Neural cell (in vitro differentiated cells): ENCODE data around the gene COL23A1. TPM values are rescaled to one million over a fixed set of nuclear protein-coding genes. Genes with fewer than 3 reads are reported as not detected.

Experiments
- H2AFZ ChIP-seq: fragments of 200-600, 300-800 bp; sonication (generic), shearing (Covaris generic); 2 replicates; pipeline ENCODE4 v1.6.0; 2014; ENCODE audit warnings: low read depth, mild to moderate bottlenecking, antibody characterized with exemption, low read length, moderate library complexity
- H3F3A ChIP-seq: fragments of 200-600 bp; shearing (Covaris generic); 2 replicates; pipeline ENCODE4 v1.6.1; 2016; ENCODE audit warnings: mild to moderate bottlenecking, moderate library complexity, mixed read lengths, antibody characterized with exemption, low read length; ENCODE audit not compliant: insufficient read depth, poor library complexity, severe bottlenecking
- H3K27ac ChIP-seq: fragments of 200-600, 300-800 bp; sonication (generic), shearing (Covaris generic); 2 replicates; pipeline ENCODE4 v1.5.1; 2014; ENCODE audit warnings: mild to moderate bottlenecking, low read length, moderate library complexity
- H3K27me3 ChIP-seq: fragments of 300-800, 200-600 bp; sonication (generic), shearing (Covaris generic); 2 replicates; pipeline ENCODE4 v1.6.0; 2014; ENCODE audit warnings: mild to moderate bottlenecking, low read depth, low read length, moderate library complexity; ENCODE audit not compliant: insufficient read depth
- H3K36me3 ChIP-seq: fragments of 300-800, 200-600 bp; sonication (generic), shearing (Covaris generic); 2 replicates; pipeline ENCODE4 v1.5.1; 2014; ENCODE audit warnings: mild to moderate bottlenecking, antibody characterized with exemption, low read length, moderate library complexity; ENCODE audit not compliant: insufficient read depth
- H3K4me2 ChIP-seq: fragments of 300-800, 200-600 bp; sonication (generic), shearing (Covaris generic); 2 replicates; pipeline ENCODE4 v1.6.0; 2014; ENCODE audit warnings: mild to moderate bottlenecking, low read length
- H3K4me3 ChIP-seq: fragments of 300-800, 200-600 bp; sonication (generic), shearing (Covaris generic); 2 replicates; pipeline ENCODE4 v1.5.1; 2014; ENCODE audit warnings: mild to moderate bottlenecking, low read length, moderate library complexity
- H3K79me2 ChIP-seq: fragments of 200-600 bp; shearing (Covaris generic); replicated peaks from 2 replicates; pipeline ENCODE4 v1.6.0; 2014; ENCODE audit warnings: mild to moderate bottlenecking, low read length, moderate library complexity; ENCODE audit not compliant: insufficient read depth
- H3K9ac ChIP-seq: fragments of 300-800, 200-600 bp; sonication (generic), shearing (Covaris generic); 2 replicates; pipeline ENCODE4 v1.6.1; 2016; ENCODE audit warnings: mild to moderate bottlenecking, low read length, mixed read lengths
- H3K9me2 ChIP-seq: fragments of 200-600 bp; shearing (Covaris generic); 2 replicates; pipeline ENCODE4 v1.6.1; 2016; ENCODE audit warnings: mild to moderate bottlenecking, low read length, mixed read lengths; ENCODE audit not compliant: insufficient read depth
- H3K9me3 ChIP-seq: fragments of 200-600, 300-800 bp; sonication (generic), shearing (Covaris generic); 2 replicates; pipeline ENCODE4 v1.6.1; 2016; ENCODE audit warnings: mild to moderate bottlenecking, mixed run types, low read length, moderate library complexity, mixed read lengths
- H4K20me1 ChIP-seq: fragments of 200-600 bp; shearing (Covaris generic); 2 replicates; pipeline ENCODE4 v1.6.1; 2016; ENCODE audit warnings: mild to moderate bottlenecking, mixed run types; ENCODE audit not compliant: insufficient read depth
- CTCF ChIP-seq: fragments of 450-650 bp; IDR thresholded peaks from 2 replicates; pipeline ENCODE4 v1.5.1; 2014; ENCODE audit warnings: antibody characterized with exemption, mild to moderate bottlenecking, moderate library complexity; ENCODE audit not compliant: poor library complexity, severe bottlenecking
- EP300 ChIP-seq: fragments of 450-650 bp; conservative IDR thresholded peaks from 2 replicates; pipeline ENCODE4 v1.6.1; 2014; ENCODE audit warnings: antibody characterized with exemption, mild to moderate bottlenecking, moderate library complexity; ENCODE audit not compliant: poor library complexity, severe bottlenecking
- EZH2 ChIP-seq: fragments of 200-600, 300-800 bp; shearing (Covaris generic), sonication (generic); IDR thresholded peaks from 2 replicates; pipeline ENCODE4 v1.6.1; 2014; ENCODE audit warnings: antibody characterized with exemption, low read length, borderline replicate concordance, mild to moderate bottlenecking; ENCODE audit not compliant: insufficient read depth, poor library complexity, severe bottlenecking
- MXI1 ChIP-seq: fragments of 450-650 bp; conservative IDR thresholded peaks from 2 replicates; pipeline ENCODE4 v1.6.1; 2014; ENCODE audit warnings: antibody characterized with exemption, mild to moderate bottlenecking; ENCODE audit not compliant: poor library complexity, severe bottlenecking
- POLR2AphosphoS5 ChIP-seq: IDR thresholded peaks from 2 replicates; pipeline ENCODE4 v1.6.1; 2012
- RAD21 ChIP-seq: fragments of 450-650 bp; conservative IDR thresholded peaks from 2 replicates; pipeline ENCODE4 v1.6.1; 2014; ENCODE audit warnings: antibody characterized with exemption, mild to moderate bottlenecking, moderate library complexity
- REST ChIP-seq: IDR thresholded peaks from 2 replicates; pipeline ENCODE4 v1.6.1; 2012; ENCODE audit warnings: borderline replicate concordance
- SMC3 ChIP-seq: fragments of 450-650 bp; conservative IDR thresholded peaks from 2 replicates; pipeline ENCODE4 v1.6.1; 2014; ENCODE audit warnings: antibody characterized with exemption, mild to moderate bottlenecking, moderate library complexity; ENCODE audit not compliant: poor library complexity
- TAF1 ChIP-seq: IDR thresholded peaks from 2 replicates; pipeline ENCODE4 v1.6.1; 2012; ENCODE audit warnings: low read depth
- polyA plus RNA-seq: library from polyadenylated mRNA; depleted of rRNA; stranded (reverse); fragments of >200 nt; gene quantifications from 2 replicates; pipeline ENCODE4 v1.2.3, GENCODE V29; 2014

COL23A1 gene
- polyA plus RNA-seq, 1 donor from 2014 or later, result not detected

DNA sequence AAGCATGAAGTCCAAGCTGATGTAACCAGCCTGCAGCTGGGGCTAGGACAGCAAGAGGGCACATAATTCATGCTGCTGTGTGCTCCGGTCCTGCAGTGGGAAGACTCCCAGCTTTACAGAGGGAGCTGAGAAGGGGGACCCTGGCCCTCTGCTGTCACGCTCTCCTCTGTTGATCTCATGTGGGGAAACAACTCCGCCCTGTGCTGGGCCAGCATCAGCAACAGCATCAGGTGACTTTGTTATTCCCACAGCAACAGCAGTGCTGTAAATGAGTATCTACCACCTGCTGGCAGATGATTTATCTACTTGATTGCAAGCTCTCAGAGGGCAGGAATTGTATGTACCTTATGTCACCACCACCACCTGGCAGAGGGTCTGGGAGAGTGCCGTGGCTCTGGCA is 176.2 kb downstream of the COL23A1 start:
- H3K36me3 ChIP-seq, result no peaks in the 10 kb centered on the region
- no peak overlapping the region for H3K4me3 ChIP-seq
- H3F3A ChIP-seq, result no peaks in the 10 kb centered on the region
- no peak overlapping the region for H3K27ac ChIP-seq
- H3K4me2 ChIP-seq, result no peak overlapping the region
- no peak overlapping the region for H2AFZ ChIP-seq
- TF ChIP-seq EZH2 (no peak), POLR2AphosphoS5 (no peak), EP300 (no peak)
- H3K9ac ChIP-seq, result no peak overlapping the region
- no peaks in the 10 kb centered on the region for H3K27me3 ChIP-seq
- H4K20me1 ChIP-seq, result no peaks in the 10 kb centered on the region
- no peaks in the 10 kb centered on the region for H3K79me2 ChIP-seq
- no peaks in the 10 kb centered on the region for H3K9me2 ChIP-seq
- H3K9me3 ChIP-seq, result no peaks in the 10 kb centered on the region

GRCh38 chr5:178411083-178411482 is 179.1 kb downstream of the COL23A1 start:
- TF ChIP-seq TAF1 (no peak), CTCF (no peak), SMC3 (no peak), POLR2AphosphoS5 (no peak), EZH2 (no peak), MXI1 (no peak), EP300 (no peak), RAD21 (no peak), REST (no peak)
- Histone ChIP-seq H3K4me2 (no peak overlapping the region), H3K9me3 (no peaks in the 10 kb centered on the region), H3K79me2 (no peaks in the 10 kb centered on the region), H3K9me2 (no peaks in the 10 kb centered on the region), H3F3A (no peaks in the 10 kb centered on the region), H2AFZ (no peak overlapping the region), H3K27me3 (no peaks in the 10 kb centered on the region), H3K36me3 (no peaks in the 10 kb centered on the region), H3K9ac (no peak overlapping the region), H3K27ac (no peak overlapping the region), H4K20me1 (no peaks in the 10 kb centered on the region), H3K4me3 (no peak overlapping the region)

GRCh38 chr5:178407646-178408045 is 182.5 kb downstream of the COL23A1 start:
- H3K9me2 ChIP-seq, result no peaks in the 10 kb centered on the region

More at GRCh38 chr5:178407646-178408045, 182.5 kb downstream of the COL23A1 start:
- no peak overlapping the region for H3K4me2 ChIP-seq
- H3K4me3 ChIP-seq, result no peak overlapping the region
- TF ChIP-seq EZH2 (no peak), MXI1 (no peak), TAF1 (no peak), CTCF (no peak), RAD21 (no peak), REST (no peak), SMC3 (no peak), POLR2AphosphoS5 (no peak), EP300 (no peak)
- H3F3A ChIP-seq, result no peaks in the 10 kb centered on the region
- no peaks in the 10 kb centered on the region for H3K36me3 ChIP-seq
- H4K20me1 ChIP-seq, result no peaks in the 10 kb centered on the region
- H2AFZ ChIP-seq, result no peak overlapping the region
- no peak overlapping the region for H3K27ac ChIP-seq
- H3K27me3 ChIP-seq, result no peaks in the 10 kb centered on the region
- no peak overlapping the region for H3K9ac ChIP-seq
- H3K9me3 ChIP-seq, result no peaks in the 10 kb centered on the region
- H3K79me2 ChIP-seq, result no peaks in the 10 kb centered on the region
